SK-N-SH treated with all-trans-retinoic acid at 6 μM for 48 hours (cell line): Measurements from ENCODE around the gene TMED7.

Experiments used
- PPARA ChIP-seq: fragments of 250-450 bp; sonication (Bioruptor Pico); IDR thresholded peaks from 2 replicates; pipeline ENCODE4 v1.5.0; 2020; ENCODE audit warnings: mild to moderate bottlenecking, borderline replicate concordance
- RARB ChIP-seq: fragments of 250-450 bp; sonication (Bioruptor Pico); IDR thresholded peaks from 2 replicates; pipeline ENCODE4 v1.8.0; 2021; ENCODE audit warnings: mild to moderate bottlenecking, moderate library complexity
- ZFP3 ChIP-seq: fragments of 250-450 bp; sonication (Bioruptor Pico); IDR thresholded peaks from 2 replicates; pipeline ENCODE4 v1.5.0; 2020; ENCODE audit warnings: mild to moderate bottlenecking, moderate library complexity
- TF ChIP-seq, protein P1 (sequence below): fragments of 250-450 bp; sonication (Bioruptor Pico); IDR thresholded peaks from 2 replicates; pipeline ENCODE4 v1.8.0; 2020; ENCODE audit warnings: mild to moderate bottlenecking, moderate library complexity, borderline replicate concordance

DNA sequence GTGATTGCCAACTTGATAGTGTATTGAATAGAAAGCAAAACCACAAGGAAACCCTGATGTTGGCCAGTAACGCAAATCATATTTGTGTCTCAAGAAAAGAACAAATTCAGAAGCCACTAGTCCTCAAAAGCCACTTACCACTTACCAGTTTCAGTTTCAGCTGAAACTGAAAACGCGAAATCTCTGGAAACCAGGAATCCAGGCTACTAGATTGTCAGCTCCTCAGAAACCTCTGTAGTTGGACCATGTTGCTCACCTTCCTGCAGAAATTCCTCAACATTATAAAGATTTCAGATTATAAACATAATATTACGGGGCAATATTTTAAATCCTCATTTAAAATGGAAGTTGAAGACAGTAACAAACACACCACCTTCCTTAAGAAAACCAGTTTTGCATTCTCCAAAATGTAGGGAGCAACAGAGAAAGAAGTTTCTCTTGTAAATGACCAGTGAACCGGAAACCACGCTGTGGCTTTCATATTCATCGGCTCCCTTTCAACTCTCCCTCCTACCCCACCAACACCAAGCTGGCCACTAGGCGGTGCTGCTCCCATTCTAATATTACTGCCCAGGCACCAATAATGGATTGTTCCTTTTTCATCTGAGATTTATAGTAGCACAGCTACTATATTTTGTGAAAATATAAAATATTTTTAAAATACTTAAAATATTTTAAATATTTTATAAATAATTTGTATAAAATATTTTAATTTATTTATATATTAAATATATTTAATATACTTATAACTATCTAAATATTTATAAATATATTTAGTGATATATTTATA is 8.7 kb upstream of the TMED7 start:
- TF ChIP-seq ZFP3 (no peak), PPARA (CRISPR knock-in tag) (no peak), RARB (CRISPR knock-in tag) (no peak)
- TF ChIP-seq, protein P1, sequence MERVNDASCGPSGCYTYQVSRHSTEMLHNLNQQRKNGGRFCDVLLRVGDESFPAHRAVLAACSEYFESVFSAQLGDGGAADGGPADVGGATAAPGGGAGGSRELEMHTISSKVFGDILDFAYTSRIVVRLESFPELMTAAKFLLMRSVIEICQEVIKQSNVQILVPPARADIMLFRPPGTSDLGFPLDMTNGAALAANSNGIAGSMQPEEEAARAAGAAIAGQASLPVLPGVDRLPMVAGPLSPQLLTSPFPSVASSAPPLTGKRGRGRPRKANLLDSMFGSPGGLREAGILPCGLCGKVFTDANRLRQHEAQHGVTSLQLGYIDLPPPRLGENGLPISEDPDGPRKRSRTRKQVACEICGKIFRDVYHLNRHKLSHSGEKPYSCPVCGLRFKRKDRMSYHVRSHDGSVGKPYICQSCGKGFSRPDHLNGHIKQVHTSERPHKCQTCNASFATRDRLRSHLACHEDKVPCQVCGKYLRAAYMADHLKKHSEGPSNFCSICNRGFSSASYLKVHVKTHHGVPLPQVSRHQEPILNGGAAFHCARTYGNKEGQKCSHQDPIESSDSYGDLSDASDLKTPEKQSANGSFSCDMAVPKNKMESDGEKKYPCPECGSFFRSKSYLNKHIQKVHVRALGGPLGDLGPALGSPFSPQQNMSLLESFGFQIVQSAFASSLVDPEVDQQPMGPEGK (CRISPR knock-in tag): no peak
